ENCODE results near the gene SLC18B1.

The SLC18B1 gene

DNA sequence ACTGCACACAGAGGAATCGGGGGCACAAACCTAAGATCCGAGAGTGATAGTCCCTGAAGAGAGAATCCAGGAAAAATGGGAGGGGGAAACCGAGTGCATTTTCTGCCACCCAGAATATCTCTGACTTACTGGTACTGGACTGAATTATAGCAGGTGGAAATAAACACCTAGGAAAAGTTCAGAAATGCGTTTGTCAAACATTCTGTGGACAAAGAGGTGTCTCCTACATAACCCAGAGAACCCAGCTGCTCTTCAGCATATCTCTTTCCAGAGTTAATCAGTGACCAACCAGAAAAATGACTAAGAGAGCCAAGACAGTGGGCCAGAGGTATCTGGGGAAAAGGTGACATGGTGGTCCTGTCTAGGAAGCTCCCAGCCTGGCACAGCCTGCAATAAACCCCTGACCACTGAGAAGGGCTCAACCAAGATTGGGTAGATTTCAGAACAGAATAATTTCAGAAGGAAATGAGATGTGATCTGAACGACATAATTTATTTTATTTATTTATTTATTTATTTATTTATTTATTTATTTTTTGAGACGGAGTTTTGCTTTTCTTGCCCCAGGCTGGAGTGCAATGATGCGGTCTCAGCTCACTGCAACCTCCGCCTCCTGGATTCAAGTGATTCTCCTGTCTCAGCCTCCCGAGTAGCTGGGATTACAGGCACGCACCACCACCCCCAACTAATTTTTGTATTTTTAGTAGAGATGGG is 78.5 kb downstream of the SLC18B1 start:
- no peaks in the 10 kb centered on the region for H3K27me3 ChIP-seq (ENCODE audit: insufficient read depth, poor library complexity, severe bottlenecking)
- H3K4me3 ChIP-seq (ENCODE audit: severe bottlenecking) = no peak overlapping the region
- H3K27ac ChIP-seq (ENCODE audit: poor library complexity, severe bottlenecking) = no peak overlapping the region
- no peaks in the 10 kb centered on the region for H3K36me3 ChIP-seq (ENCODE audit: low read depth)
- no peak for ATAC-seq (ENCODE audit: low read depth)
- DNase-seq (ENCODE audit: low spot score) = no peak
- H3K4me1 ChIP-seq (ENCODE audit: insufficient read depth, poor library complexity, severe bottlenecking) = no peaks in the 10 kb centered on the region
- TF ChIP-seq CTCF (IDR thresholded peaks at IDR 0.05; ENCODE audit: poor library complexity, severe bottlenecking) = no peak
- H3K9me3 ChIP-seq (ENCODE audit: severe bottlenecking) = no peaks in the 10 kb centered on the region

Data from RWPE2 (cell line).